Activated T-cell treated with anti-CD3 and anti-CD28 coated beads, Interleukin-2, amount 50 U/mL, for 1 hour (primary cell): ENCODE measurements around the gene NEK2.
"Not testable (repeated sequence)": the region's sequence is repeated elsewhere in the genome, so short reads cannot be mapped to it uniquely, and the experiment has no call there.

Experiments used
- DNase-seq: peaks from one replicate; pipeline ENCODE4 v3.0.0-alpha.2; 2020

The NEK2 gene

GRCh38 chr1:211693911-211694310, 18.5 kb upstream of the NEK2 start:
- DNase-seq: not testable (repeated sequence)

GRCh38 chr1:211688421-211688820, 13.0 kb upstream of the NEK2 start:
- no peak for DNase-seq

GRCh38 chr1:211687462-211688215, 12.2 kb upstream of the NEK2 start:
- DNase-seq: no peak

DNA sequence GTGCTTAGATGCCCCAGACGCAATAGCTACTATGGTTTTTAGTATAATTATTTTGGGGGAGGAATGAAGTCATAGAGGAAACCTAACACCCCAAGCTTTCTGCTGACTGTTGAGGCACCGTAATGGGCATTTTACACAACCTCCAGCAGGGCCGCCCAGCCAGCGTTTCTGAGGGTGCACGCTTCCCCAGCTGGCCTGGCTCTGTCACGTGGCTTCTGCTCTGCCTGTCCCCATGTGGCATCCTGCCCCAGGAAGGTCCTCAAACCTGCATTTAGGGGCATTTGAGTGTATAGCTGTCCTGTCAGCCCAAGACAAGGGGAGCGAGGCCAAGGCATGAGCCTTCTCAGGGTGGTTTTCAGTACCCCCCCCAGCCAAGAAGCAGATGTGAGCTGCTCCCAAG, 10.4 kb upstream of the NEK2 start:
- DNase-seq: no peak

DNA sequence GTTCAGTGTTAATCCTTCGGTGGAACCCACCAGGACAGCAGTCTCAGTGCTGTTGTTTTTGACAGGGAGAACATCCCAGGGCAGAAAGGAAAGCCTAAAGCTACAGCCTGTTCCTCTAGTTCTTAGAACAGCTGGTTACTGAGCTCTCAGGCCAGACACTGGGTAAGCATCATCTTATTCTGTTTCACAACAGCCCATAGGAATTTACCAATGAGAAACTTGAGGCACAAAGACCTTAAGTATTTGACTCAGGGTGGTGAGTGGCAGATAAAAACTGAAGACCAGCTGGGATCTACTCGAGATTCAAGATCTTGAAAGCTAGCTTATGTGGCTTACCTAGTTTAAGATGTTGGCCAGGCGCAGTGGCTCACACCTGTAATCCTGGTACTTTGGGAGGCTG, 9.4 kb upstream of the NEK2 start:
- no peak for DNase-seq

DNA sequence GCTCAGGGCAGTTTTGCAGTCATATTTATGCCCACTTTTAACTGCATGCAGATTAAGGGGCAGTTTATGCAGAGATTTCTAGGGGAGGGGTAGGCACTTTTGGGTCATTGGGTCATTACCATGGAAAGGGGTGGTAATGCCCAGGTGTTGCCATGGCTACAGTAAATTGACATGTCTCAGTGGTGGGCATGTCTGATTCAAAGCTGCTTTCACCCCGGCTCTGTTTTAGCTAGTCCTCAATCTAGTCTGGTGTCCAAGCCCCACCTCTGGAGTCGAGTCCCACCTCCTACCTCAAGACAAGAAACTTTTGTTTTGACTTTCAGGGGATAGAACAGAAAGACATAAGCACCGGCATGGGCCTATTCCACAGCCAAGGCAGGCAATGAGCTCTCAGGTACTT, 8.9 kb upstream of the NEK2 start:
- no peak for DNase-seq

GRCh38 chr1:211683396-211684297, 8.2 kb upstream of the NEK2 start:
- DNase-seq: no peak

DNA sequence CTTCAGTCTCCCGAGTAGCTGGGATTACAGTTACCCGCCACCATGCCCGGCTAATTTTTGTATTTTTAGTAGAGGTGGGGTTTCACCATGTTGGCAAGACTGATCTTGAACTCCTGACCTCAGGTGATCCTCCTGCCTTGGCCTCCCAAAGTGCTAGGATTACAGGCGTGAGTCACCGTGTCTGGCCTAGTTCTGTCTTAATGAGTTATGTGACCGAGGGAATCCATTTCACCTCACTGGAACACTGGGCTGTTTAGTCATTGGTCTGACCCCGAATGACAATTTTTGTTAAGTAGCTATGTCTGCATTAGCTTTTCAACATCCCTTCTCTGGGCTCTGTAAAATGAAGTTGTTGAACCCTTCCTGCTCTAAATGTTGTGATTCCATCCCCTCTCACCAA, 6.8 kb upstream of the NEK2 start:
- not testable (repeated sequence) for DNase-seq

- DNase-seq: peak; percentile 68
These were observed 5.4 kb upstream of the NEK2 start for GRCh38 chr1:211680752-211681327.

DNA sequence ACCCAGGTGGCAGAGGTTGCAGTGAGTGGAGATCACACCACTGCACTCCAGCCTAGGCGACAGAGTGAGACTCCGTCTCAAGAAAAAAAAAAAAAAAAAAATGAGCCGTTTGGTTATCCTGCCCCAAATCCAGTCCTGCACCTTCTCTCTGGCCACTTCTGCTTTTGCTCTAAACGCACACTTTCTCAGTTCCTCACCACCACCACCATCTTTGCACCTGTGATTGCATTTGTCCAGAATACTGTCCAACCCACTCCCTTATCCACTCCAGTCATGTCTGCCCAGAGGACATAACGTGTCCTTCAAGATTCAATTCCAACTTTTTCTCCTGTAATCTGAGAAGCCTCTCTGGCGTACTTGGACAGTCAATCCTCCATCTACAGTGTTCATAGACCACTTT, 2.2 kb upstream of the NEK2 start:
- no peak for DNase-seq

DNA sequence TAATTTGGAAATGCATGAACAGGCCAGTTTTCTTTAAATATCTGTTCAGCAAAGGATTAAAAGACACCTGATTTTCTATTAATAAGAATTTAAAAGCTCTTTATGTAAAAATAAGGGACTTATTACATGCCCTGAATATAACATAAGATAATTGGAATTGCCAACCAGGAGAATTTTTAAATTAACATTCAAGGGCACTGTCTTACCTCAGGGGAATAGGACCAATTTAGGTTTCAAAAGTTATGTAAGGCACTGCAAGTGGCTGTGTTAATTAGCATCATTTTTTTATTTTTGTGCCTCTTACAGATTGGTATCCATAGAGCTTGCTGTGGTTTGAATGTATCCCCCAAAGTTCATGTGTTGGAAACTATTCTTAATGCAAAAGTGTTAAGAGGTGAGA, 1.3 kb upstream of the NEK2 start:
- DNase-seq: no peak

GRCh38 chr1:211676106-211676583, 724 bp upstream of the NEK2 start:
- DNase-seq: no peak

DNA sequence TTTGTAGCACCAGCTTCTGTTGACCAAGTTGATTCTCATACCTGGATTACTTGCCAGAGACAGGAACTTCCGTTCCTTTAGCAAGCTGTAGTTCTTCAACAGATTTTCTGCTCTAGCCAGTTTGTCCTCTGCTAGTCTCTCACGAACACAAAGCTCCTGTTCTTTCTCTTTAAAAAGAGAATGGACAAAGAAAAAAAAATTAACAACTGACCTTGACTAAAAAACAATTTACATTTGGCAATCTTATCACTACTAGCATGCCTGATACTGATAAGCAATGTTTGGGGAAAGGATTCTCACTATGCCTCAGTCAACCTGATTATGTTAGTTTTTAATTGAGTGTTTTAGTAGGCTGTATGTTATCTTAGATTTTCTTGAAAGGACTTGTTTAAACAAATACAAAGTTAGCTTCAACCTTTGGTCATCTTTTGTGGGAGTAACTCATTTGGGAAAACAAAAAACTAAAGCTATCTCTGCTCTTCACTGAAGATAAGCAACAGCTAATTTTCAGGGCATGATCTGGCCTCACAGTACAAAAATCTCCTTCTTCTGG, 8.3 kb downstream of the NEK2 start:
- DNase-seq: no peak

- DNase-seq: no peak
These were observed 14.7 kb downstream of the NEK2 start for GRCh38 chr1:211660718-211661222.

DNA sequence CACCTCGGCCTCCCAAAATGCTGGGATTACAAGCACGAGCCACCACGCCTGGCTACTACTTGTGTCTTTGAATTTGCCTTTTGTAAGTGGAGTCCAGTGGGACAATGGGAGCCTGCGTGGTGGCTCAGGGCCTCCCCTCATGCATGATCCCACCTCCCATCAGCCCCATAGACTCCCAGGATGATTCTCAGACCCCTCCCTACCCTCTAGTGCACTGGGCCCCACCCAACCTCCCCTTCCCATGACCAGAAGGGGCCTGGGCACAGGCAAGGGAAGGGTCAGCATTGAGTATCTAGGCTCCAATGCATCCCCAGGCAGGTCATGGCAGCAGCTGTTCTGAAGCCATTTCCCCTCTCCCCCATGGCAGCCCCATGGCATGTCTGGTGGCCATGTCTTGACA, 18.7 kb downstream of the NEK2 start:
- no peak for DNase-seq

- DNase-seq: peak; percentile 84
These were observed 20.3 kb downstream of the NEK2 start for GRCh38 chr1:211654838-211655787.

DNA sequence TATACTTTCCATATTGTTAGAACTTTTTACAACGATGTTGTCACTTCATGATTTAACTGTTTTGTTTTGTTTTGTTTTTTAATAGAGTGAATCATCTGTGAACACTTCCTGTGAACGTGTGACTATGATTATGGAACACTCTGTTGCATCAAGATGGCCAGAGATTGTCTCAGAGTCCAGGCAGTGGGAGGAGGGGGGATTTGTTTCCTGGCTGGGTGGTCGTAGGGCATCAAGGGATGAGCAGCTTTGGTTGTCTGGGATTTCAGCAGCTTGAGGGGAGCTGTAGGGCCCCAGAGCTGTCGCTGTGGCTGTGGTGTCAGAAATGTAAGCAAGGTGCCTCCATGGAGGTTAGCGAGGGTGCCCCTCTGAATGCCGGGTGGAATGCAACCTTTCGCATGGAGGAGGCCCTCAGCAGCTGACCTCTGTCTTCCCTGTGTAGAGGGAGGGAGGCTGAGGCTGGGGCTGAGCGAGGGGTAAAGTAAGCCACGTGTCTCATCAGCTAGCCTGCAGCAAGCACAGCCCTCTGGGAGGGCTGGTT, 21.4 kb downstream of the NEK2 start:
- no peak for DNase-seq

DNA sequence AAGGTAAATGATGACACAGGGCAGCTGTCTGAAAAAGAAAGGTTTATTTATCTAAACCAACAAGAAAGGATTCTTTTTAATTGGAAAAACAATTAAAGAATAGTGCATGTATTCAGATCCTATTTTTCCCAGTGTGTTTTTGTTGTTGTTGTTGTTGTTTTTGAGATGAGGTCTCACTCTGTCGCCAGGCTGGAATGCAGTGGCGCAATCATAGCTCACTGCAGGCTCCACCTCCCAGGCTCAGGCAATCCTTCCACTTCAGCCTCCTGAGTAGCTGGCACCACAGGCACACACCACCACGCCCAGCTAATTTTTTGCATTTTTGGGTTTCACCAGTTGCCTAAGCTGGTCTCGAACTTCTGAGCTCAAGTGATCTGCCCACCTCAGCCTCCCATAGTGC, 22.1 kb downstream of the NEK2 start:
- no peak for DNase-seq

DNA sequence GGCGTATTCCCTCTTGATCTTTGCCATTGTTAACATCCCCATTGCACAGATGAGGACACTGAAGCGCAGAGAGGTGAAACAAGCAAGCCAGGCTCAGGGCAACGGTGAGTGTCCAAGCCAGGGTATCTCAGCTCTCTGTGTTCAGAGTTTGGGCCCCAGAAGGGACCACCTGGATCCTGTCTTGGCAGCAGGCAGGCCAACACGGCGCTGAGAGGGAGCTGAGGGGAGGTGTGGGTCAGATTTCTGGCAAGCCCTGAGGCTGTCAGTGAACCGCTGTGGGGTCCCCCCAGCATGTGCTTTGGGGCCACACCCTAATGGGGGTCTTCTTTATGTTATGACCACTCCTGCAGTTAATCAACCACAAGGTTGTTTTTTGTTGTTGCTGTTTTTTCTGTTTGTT, 23.1 kb downstream of the NEK2 start:
- no peak for DNase-seq

GRCh38 chr1:211650904-211651303, 24.5 kb downstream of the NEK2 start:
- DNase-seq: no peak
